ENCODE data around the gene DOCK10.
"Not testable (repeated sequence)": the region's sequence is repeated elsewhere in the genome, so short reads cannot be mapped to it uniquely, and the experiment has no call there.

The DOCK10 gene

DNA sequence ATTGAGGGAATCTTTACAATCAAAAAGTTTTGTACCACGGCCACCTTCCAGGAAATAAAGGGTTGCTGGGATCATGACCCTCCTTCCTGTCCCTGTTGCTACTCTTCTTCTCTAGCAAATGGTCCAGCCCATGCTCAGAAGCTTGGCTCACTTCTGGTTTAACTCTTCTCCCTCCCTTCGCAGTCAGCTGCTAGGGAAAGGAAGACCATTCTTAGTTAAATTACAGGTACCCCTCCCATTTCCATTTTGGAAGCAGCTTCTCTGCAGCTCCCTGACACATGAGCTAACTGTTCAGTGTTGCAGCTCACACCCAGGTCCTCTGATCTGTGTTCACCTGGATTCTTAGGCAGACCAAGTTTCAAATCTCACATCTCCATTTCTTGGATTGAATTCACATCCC lies 100.3 kb downstream of the DOCK10 start:
- no peak for DNase-seq

GRCh38 chr2:224940618-224941017 lies 101.7 kb downstream of the DOCK10 start:
- DNase-seq, result no peak

DNA sequence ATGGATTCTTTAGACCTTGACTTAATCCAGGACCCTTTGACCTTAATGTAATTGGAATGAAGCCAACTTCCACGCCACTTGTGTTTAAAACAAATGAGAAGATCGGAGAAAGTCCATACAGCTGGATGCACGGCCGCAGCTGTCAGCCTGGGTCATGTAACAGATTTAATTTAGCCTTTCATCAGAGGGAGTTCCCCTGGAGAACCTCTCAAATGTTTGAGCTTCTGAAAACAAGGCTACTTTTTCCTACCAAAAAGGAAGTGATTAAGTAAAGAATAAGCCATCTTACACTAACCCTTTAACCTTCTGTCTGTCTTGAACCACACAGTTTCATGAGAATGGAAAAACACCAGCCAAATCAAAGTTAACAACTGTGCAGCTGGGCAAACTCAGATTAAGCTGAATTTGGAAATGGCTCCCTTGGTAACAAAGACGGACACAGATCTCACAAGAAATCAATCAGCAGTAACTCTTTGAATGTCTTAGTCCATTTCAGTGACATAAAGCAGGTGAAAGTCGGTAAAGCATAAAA lies 103.6 kb downstream of the DOCK10 start:
- DNase-seq, result no peak

DNA sequence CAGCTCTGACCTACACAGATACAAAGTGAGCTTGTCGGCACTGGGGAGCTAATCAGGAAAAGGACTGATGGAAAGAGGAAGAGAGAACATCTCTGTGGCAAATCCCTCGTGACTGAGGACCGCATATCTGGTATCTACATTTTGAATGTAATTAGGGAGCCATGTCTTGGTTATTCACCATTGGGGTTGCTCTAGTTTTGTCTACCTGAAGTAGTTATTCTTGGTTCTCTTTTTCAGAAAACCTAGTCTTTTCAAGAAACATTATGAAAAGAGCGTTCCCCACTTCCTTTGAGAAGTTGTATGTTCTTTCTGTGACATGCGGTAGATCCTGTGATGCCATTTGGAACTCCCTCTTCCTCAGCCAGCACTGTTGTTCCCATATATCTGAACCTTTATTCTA lies 104.4 kb downstream of the DOCK10 start:
- no peak for DNase-seq

- DNase-seq, result no peak
These were observed 107.6 kb downstream of the DOCK10 start for GRCh38 chr2:224934526-224935188.

DNA sequence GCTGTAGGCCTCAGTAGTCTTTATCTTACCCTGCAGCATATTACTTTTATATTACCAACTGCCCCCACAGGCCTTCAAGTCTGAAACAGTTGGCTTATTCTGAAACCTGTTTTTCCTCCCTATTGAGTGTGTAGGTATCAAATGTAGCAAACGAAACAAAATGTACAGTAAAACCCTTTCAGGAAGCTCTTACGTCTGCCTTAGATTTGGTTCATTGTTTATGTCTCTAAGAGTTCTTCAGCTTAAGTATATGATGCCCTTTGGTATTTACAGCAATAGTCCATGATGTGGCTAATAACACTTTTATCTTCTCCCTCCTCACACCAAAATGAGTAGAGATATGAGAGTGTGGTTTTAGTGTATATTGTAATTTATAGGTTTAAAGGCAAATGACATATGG lies 108.8 kb downstream of the DOCK10 start:
- no peak for DNase-seq

- DNase-seq, result no peak
These were observed 109.7 kb downstream of the DOCK10 start for GRCh38 chr2:224932522-224932921.

- no peak for DNase-seq
These were observed 110.3 kb downstream of the DOCK10 start for GRCh38 chr2:224931956-224932355.

DNA sequence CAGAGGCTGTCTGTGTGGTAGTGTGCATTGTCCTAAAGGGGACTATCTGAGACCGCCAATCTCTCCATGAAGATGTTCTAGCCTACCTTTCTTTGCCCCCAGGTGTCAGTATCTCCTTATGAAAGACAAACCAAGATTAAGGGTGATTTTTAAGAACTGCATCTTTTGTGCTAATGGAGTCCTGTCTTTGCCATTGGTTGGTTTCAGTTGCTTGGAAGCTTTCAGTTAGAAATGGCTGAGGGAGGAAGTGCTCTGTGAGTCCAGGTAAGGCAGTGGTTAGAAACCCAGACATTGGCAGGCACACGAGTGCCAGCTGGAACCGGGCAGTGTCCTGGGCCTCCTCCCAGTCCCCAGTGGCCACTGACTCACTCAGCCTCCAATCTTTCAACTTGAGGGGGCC lies 111.3 kb downstream of the DOCK10 start:
- DNase-seq, result no peak

GRCh38 chr2:224930124-224930523 lies 112.1 kb downstream of the DOCK10 start:
- DNase-seq, result peak in 1 of 2 donors; percentile 60

DNA sequence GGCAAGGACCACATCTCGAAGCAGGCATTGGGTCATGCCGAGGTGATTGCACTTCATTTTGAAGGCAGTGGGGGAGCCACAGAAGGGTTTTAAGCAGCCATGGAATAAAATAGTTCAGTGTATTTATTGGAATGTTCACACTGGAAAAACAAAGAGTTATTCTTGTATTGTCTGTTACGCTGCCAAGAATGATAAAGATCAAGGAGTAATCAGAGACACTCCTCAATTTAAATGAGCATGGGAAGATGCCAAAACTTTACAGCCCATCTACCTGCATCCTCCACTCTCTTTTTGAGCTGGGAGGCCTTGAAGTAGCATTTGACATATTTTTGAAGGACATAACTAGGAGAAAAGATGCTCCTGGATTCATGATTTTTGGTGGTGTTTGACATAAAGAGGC lies 112.8 kb downstream of the DOCK10 start:
- no peak for DNase-seq

- peak; percentile 57 to 73 for DNase-seq
These were observed 114.6 kb downstream of the DOCK10 start for GRCh38 chr2:224927646-224928173.

DNA sequence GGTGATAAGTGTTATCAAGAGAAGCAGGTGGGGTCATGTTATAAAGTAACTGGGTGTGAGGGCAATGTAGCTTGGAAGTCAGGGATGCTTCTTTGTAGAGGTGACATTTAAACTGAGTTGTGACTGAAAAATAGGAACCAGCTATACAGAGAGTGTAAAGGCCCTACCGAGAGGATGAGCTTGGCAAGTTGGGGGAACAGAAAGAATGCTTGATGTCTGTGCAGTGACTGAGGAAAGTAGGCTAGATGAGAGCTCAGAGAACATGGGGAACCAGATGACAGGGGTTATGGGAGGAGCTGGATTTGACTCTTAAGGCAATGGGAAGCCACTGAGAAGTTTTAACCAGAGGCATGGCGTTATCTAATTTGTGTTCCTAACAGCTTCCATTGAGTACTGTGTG lies 115.3 kb downstream of the DOCK10 start:
- no peak for DNase-seq

DNA sequence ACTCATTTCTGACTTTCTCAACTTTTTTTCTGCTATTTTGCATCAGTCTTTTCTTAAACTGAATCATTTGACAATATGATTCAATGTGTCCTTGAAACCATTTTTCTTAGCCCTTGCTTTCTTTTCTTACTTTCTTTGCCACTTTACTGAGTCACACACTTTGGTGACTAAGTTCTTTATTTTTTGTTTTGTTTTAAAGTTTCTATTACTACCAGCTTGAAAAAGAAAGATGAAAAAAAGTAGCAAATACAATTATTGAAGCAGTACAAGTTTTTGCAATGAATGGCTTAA lies 116.5 kb downstream of the DOCK10 start:
- no peak for DNase-seq

GRCh38 chr2:224925061-224925809 lies 117.0 kb downstream of the DOCK10 start:
- no peak for DNase-seq

GRCh38 chr2:224924631-224925030 lies 117.6 kb downstream of the DOCK10 start:
- DNase-seq, result no peak

- DNase-seq, result no peak
These were observed 120.0 kb downstream of the DOCK10 start for GRCh38 chr2:224922142-224922727.

- DNase-seq, result no peak
These were observed 122.7 kb downstream of the DOCK10 start for GRCh38 chr2:224919472-224920110.

GRCh38 chr2:224918626-224919471 lies 123.4 kb downstream of the DOCK10 start:
- DNase-seq, result no peak

GRCh38 chr2:224917246-224917645 lies 125.0 kb downstream of the DOCK10 start:
- not testable (repeated sequence) for DNase-seq

DNA sequence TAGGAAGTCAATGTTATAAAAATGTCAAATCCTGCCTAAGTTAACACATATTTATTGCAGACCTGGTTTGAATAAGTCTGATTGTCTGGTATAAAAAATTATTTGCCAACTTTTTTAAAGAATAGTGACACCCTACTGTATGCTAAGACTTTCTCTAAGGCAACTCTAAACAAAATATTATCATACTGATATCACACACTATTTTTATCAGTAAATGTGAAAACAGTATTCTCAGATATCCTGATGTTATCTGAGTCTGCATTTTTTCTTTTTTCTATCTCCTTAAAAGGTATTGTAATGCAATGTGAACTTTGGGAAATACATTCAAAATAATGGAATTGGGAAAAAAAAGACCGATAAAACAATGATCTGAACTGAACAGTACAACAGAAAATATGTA lies 127.1 kb downstream of the DOCK10 start:
- DNase-seq, result no peak

GRCh38 chr2:224910574-224910925 lies 131.7 kb downstream of the DOCK10 start:
- DNase-seq, result no peak
